GM12892 (cell line): ENCODE data around the gene SLC2A4RG.
"Not testable (repeated sequence)": the region's sequence is repeated elsewhere in the genome, so short reads cannot be mapped to it uniquely, and the experiment has no call there.

ENCODE experiments used
- POLR2A ChIP-seq: IDR thresholded peaks from 2 replicates; pipeline ENCODE4 v1.6.1; 2011; ENCODE audit warnings: low read depth, low read length, control low read depth
- POLR2AphosphoS5 ChIP-seq: IDR thresholded peaks from 2 replicates; pipeline ENCODE4 v1.6.1; 2011; ENCODE audit warnings: low read depth, low read length, control low read depth

GRCh38 chr20:63776875-63777274, 37.3 kb downstream of the SLC2A4RG start:
- not testable (repeated sequence) for TF ChIP-seq POLR2A, POLR2AphosphoS5
